GM19455 (cell line): ENCODE data around the gene ATP6V1G2.
"Not testable (repeated sequence)": the region's sequence is repeated elsewhere in the genome, so short reads cannot be mapped to it uniquely, and the experiment has no call there.

Source experiments
- ATAC-seq: cut with Tn5 transposase; IDR thresholded peaks from one replicate; pipeline ENCODE4 v1.9.1; 2021; ENCODE audit not compliant: unreplicated experiment

Gene ATP6V1G2

DNA sequence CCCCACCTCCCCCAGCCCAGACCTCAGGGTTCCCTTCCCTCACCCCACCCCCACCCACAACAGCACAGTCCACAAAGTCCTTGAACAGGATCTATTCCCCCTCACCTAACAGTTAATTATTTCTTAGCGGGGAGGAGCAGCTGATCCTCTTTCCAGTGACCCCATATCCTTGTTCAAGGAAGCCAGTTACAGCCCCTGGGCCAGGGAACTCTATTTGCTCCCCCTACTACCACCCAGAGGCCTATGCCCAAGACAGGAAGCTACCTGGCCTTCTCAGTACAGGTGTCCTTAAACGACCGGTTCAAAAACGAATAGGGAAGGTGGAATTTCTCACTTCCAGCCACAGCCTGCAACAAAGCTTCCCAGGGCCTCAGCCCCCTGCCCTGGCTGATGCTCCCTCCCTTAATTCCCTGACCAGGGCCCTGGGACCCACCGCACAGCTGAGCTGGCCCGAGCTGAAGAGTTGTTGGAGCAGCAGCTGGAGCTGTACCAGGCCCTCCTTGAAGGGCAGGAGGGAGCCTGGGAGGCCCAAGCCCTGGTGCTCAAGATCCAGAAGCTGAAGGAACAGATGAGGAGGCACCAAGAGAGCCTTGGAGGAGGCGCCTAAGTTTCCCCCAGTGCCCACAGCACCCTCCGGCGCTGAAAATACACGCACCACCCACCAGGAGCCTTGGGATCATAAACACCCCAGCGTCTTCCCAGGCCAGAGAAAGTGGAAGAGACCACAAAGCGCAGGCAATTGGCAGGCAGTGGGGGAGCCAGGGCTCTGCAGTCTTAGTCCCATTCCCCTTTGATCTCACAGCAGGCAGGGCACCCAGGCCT, 16.9 kb downstream of the ATP6V1G2 start:
- ATAC-seq: no peak

DNA sequence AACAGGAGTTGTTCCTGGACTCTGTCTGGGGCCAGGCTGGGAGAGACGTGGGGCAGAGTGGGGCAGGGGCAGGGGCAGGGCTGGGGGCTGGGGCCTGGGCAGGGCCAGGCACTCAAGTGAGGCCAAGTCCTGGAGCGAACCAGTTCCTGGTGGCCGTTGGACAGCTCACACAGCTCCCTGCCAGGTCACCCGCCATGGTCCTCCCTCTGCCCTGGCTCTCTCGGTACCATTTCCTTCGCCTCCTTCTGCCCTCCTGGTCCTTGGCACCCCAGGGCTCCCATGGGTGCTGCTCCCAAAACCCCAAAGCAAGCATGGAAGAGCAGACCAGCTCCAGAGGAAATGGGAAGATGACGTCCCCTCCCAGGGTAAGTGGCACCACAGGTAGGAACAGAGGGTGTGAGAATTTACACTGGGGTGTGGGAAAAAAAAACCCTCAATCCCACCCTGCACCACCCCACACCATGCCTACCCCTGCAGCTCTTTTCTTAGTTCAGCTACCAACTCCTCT, 17.5 kb downstream of the ATP6V1G2 start, which contains the start of gene MCCD1:
Gene MCCD1 (plus strand): TSS at position 142 of the 508 bp plus-strand sequence. CDS start 53 bp downstream, at position 195.
- ATAC-seq: no peak

DNA sequence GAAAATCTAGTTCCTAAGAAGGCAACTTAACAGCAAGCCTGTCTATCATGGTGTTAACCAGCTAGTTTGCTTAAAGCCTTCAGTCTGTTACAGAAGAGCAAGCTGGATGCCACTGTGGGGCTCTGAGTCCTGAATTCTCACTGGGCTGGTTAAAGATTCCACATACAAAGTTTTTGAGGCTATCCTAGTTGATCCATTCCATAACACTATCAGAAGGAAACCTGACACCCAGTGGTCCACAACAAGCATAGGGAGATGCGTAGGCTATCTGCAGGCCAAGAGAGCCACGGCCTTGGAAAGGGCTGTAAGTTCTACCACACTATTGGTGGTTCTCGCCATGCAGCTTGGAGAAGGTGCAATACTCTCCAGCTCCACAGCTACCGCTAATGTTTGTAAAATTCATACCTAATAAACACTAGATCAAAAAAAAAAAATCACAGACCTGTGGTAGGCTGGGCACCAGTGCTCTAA, 18.1 kb downstream of the ATP6V1G2 start:
- no peak for ATAC-seq

DNA sequence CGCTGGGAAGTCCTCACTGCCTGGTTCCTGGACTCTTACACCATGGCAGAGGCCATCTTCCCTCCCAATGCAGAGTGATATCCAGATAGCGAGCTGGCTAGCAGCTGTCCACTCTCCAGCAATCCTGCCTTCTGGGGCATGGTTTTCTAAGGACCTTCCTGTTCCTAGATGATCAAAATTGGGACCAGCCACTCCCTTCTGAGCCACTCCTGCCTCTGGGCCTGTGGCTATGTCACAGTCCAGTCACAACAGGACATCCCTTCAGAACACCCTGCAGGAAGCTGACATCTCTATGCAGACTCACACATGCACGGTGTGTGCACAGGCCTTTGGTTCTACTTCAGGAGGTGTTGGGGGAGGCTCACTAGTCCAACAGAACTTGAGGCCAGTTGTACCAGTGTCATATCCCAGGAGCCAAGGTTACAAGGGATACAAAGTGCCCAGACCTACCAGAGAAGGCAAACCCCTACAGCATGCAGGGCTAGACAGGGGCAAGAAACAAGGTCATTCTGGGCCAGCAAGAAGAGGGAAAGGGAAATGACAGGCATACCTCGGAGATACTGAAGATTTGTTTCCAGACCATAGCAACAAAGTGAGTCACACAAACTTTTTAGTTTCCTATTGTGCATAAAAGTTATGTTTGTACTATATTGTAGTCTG, 20.3 kb downstream of the ATP6V1G2 start:
- ATAC-seq: no peak

DNA sequence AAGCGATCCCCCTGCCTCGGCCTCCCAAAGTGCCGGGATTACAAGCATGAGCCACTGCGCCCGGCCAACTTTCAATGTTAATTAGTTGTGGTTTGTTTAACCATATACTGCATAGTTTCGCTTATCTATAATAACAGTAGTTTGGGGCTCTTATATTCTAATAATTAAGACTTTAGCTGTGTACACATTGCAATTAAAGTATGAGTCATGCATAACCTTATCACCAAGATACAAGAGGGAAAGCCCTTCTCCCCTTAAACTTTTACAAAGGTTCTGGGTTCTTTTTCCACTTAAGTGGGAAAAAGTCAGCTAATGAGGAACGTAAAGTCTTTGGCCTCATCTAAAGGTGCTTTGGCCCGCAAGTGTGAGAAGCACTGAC, 20.9 kb downstream of the ATP6V1G2 start:
- ATAC-seq: no peak

DNA sequence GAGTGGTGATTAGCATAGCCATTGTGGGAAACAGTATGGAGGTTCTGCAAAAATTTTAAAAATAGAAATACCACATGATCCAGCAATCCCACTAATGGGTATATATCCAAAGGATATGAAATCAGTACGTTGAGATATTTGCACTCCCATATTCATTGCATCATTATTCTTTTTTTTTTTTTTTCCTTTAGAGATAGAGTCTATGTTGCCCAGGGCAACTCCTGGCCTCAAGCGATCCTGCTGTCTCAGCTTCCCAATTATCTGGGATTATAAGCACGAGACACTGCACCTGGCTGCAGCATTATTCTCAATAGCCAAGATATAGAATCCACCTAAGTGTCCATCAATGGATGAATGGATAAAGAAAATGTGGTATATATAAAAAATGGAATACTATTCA, 24.6 kb downstream of the ATP6V1G2 start:
- no peak for ATAC-seq

DNA sequence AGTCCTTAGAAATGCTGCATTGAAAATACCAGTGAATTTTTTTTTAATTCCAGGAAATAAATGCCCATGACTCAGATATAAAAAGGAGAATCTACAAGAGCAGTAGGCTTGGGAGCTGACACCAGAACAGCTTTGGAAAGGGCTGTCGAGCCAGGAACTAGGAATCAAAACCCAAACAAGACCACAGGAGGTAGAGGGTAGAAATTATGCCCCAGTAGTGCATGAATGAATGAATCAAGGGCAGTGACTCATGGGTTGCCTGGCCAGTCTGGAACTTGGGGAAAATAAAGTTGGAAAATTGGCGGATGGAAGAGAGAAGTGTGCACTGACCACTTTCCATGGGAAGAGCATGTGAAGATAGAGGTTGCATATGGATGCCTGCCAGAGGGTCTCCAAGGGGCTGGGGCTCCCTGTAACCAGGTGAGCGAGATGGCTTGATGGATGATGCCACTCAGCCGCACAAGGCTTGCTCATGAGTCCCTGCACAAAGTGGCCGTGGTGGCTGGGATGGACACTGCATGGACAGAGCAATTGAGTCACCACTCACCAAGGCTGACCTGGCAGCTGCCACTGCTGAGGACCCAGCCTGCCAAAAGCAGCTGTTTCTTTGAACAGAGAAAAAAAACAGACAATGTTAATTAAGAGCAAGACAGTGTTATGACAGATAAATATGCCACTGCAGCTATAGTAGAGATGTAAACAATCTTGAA, 32.8 kb downstream of the ATP6V1G2 start:
- no peak for ATAC-seq

DNA sequence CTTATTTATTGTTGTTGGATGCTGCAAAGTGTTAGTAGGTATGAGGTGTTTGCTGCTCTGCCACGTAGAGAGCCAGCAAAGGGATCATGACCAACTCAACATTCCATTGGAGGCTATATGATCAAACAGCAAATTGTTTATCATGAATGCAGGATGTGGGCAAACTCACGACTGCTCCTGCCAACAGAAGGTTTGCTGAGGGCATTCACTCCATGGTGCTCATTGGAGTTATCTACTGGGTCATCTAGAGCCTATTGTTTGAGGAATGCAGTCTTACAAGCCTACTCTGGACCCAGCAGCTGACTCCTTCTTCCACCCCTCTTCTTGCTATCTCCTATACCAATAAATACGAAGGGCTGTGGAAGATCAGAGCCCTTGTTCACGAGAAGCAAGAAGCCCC, 36.4 kb downstream of the ATP6V1G2 start:
- no peak for ATAC-seq

DNA sequence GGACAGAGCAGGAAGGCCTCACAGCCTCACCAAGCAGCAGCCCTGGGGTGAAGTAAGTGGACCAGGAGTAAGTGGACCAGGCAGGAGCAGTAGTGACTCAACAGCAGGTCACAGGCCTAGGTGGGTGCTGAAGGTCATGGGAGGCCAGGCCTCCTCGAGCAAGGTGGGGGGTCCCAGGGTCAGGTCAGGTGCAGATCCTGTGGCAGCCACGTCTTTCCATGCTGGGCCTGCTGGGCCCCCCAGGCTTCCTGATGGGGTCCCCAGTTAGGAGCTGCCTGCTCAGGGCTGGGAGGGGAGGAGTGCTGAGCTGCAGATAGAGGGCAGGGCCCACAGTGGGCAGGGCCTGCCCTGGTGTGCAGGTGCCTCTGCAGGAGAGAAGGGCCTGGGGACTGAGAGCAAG, 37.4 kb downstream of the ATP6V1G2 start:
- ATAC-seq: not testable (repeated sequence)

DNA sequence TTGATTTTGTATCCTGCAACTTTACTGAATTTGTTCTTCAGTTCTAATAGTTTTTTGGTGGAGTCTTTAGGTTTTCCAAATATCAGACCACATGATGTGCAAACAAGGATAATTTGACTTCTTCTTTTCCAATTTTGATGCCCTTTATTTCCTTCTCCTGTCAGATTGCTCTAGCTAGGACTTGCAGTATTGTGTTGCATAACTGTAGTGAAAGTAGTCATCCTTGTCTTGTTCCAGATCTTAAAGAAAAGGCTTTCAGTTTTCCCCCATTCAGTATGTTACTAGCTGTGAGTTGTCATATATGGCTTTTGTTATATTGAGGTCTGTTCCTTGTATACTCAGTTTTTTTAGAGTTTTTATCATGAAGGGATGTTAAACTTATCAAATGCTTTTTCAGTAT, 43.8 kb downstream of the ATP6V1G2 start:
- no peak for ATAC-seq

DNA sequence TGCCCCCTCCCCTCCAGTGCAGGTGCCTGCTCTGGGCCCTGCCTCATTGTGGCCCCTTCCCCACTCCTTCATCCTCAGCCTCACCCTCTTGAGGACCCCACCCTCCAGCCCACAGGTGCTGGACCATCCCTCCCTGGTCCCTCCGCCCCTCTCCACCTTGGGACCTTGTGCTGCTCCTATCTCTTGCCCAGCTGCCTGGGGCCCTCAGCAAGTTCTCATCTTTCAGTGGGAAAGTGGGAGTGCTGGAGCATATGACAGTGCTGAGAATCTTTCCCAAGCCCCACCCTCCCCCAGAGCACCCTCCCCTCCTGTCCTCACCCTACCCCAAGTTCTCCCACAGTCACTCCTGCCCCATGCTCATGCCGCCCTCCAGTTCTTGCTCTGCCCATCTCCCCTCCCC, 46.8 kb downstream of the ATP6V1G2 start:
- not testable (repeated sequence) for ATAC-seq

DNA sequence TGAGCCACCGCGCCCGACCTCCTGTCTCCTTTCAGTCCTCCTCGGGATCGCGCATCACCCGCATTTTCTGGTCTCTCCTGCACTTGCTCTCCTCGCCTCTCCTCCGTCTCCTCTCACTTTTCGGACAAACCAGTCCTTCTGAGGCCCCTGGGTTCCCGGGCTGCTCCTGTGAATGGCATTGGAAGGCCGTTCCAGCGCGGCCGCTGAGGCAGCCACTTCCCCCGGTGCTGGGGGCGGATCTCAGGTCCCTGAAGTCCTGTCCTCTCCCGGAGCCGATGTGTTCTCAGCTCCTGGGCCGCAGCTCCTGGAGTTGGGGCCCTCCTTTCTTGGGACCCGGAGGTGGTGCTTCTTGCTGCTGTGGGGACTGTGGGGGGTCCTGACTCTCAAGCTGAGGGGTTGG, 47.7 kb downstream of the ATP6V1G2 start:
- no peak for ATAC-seq

DNA sequence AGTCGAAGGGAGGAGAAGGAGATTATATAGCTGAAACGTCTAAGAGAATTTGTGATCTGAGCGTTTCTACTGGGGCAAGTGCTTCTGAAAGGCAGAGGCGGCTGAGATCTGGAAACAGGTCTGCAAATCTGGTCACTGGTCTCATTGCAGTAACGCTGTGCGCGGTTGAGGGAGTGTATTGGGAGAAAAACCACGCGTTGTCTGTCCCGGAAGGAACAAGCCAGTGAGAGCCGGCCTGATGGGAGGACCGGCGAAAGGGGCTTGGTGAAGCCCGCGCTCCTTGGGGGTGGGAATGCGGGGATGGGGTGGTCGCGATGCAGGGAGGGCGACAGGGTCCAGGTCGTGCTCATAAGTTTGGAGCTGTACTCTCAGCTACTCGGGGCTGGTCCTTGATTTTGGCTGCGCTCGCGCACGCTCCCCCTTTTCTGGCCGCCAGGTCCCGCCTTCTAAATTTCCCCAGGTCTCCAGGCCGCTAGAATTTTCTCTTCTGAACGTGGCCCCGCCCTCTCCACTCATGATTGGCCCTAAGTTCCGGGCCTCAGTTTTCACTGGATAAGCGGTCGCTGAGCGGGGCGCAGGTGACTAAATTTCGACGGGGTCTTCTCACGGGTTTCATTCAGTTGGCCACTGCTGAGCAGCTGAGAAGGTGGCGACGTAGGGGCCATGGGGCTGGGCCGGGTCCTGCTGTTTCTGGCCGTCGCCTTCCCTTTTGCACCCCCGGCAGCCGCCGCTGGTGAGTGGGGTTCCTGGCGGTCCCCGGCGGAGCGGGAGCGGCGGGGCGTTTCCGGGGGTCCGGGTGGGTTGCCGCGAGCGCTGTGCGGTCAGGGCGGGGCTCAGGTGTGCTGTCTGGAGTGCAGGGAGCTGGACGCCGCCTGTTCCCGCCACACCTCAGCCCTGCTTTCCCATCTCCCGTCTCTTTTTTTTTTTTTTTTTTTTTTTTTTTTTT, 48.6 kb downstream of the ATP6V1G2 start, which contains the start of gene MICB:
Gene MICB (plus strand): TSS at position 615 of the 946 bp plus-strand sequence. CDS start 49 bp downstream, at position 664.
- ATAC-seq: no peak

DNA sequence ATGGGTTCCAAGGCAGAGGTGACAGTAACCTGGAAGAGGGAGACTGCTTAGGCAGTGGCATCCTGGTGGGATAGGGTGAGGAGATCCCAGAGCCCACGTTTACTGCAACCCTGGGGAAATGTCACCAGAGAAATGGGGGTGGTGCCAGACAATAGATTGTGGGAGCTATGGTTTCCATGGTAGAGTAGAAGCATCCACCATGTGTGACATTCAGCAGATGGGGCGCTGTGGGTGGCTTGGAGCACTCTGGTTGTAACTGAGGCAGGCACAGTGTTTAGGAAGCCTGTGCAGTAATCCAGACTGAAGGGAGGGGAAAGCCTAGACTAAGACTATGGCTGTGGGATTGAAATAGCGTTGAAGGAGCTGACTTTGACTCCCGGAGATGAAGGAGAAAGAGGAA, 49.6 kb downstream of the ATP6V1G2 start:
- not testable (repeated sequence) for ATAC-seq

DNA sequence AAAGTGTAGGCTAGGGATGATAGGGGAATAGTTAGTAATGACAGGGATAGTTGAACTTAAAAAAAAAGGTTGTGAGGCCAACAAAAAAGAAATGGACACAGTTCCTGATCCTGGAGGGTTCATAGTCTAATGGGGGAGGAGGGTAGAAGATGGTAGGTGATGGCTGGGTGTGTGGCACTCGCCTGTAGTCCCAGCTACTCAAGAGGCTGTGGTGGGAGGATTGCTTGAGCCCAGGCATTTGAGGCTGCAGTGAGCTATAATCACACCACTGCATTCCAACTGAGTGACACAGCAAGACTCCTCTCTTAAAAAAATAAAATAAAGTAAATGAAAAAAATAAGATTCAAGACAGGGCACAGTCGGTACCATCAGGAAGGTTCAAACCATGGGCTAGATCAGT, 50.8 kb downstream of the ATP6V1G2 start:
- ATAC-seq: no peak
